ENCODE measurements around the gene TADA2B. TPM values are rescaled to one million over a fixed set of nuclear protein-coding genes. Genes with fewer than 3 reads are reported as not detected.

TADA2B gene
- total and polyA plus RNA-seq, 11 donors, result 15.3 to 40.2 (median 30.8) TPM

- Histone ChIP-seq H3K36me3 (peaks cover 0 to 95% (median 76%) of the 10 kb centered on the region in 9 donors), H3K4me1 (peaks cover 0 to 6% (median 0%) of the 10 kb centered on the region in 12 donors), H3K27ac (no peak overlapping the region), H3K4me3 (no peak overlapping the region), H3K9me3 (no peaks in the 10 kb centered on the region), H3K27me3 (no peaks in the 10 kb centered on the region)
- intact Hi-C loops (cut with DNase I), result no loop called here
- TF ChIP-seq POLR2A (IDR thresholded peaks at IDR 0.05), result no peak
- TF ChIP-seq, protein P1, sequence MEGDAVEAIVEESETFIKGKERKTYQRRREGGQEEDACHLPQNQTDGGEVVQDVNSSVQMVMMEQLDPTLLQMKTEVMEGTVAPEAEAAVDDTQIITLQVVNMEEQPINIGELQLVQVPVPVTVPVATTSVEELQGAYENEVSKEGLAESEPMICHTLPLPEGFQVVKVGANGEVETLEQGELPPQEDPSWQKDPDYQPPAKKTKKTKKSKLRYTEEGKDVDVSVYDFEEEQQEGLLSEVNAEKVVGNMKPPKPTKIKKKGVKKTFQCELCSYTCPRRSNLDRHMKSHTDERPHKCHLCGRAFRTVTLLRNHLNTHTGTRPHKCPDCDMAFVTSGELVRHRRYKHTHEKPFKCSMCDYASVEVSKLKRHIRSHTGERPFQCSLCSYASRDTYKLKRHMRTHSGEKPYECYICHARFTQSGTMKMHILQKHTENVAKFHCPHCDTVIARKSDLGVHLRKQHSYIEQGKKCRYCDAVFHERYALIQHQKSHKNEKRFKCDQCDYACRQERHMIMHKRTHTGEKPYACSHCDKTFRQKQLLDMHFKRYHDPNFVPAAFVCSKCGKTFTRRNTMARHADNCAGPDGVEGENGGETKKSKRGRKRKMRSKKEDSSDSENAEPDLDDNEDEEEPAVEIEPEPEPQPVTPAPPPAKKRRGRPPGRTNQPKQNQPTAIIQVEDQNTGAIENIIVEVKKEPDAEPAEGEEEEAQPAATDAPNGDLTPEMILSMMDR (IDR thresholded peaks at IDR 0.05), result no peak
- no peak for DNase-seq
- WGBS, 4 donors, result 93 to 97% (median 95%) methylated on average over 11 of the region's 11 CpGs
- ATAC-seq, result no peak
Observed at GRCh38 chr4:7020856-7021255, 22.3 kb upstream of the TADA2B start.

GRCh38 chr4:7021355-7021754, 21.8 kb upstream of the TADA2B start:
- H3K27ac ChIP-seq, result no peak overlapping the region
- 71 to 79% (median 76%) methylated on average over 5 of the region's 5 CpGs for WGBS, 4 donors
- no peaks in the 10 kb centered on the region for H3K9me3 ChIP-seq
- TF ChIP-seq POLR2A (IDR thresholded peaks at IDR 0.05), result no peak
- TF ChIP-seq, protein P1 (IDR thresholded peaks at IDR 0.05), result no peak
- peaks cover 0 to 6% (median 0%) of the 10 kb centered on the region in 12 donors for H3K4me1 ChIP-seq
- H3K4me3 ChIP-seq, result no peak overlapping the region
- DNase-seq (no peak), ATAC-seq (no peak)
- no peaks in the 10 kb centered on the region for H3K27me3 ChIP-seq
- intact Hi-C loops (cut with DNase I), result no loop called here
- peaks cover 0 to 95% (median 76%) of the 10 kb centered on the region in 9 donors for H3K36me3 ChIP-seq

GRCh38 chr4:7021930-7022664, 21.1 kb upstream of the TADA2B start:
- TF ChIP-seq, protein P1 (IDR thresholded peaks at IDR 0.05), result no peak
- peak in 1 of 4 donors; percentile 10 for ATAC-seq
- no peak overlapping the region for H3K4me3 ChIP-seq
- no peaks in the 10 kb centered on the region for H3K9me3 ChIP-seq
- intact Hi-C loops (cut with DNase I), result no loop called here
- no peaks in the 10 kb centered on the region for H3K27me3 ChIP-seq
- H3K36me3 ChIP-seq, result peaks cover 0 to 95% (median 71%) of the 10 kb centered on the region in 9 donors
- 82 to 89% (median 86%) methylated on average over 13 of the region's 13 CpGs for WGBS, 4 donors
- H3K4me1 ChIP-seq, result peaks cover 0 to 6% (median 0%) of the 10 kb centered on the region in 12 donors
- DNase-seq, result no peak
- H3K27ac ChIP-seq, result no peak overlapping the region

DNA sequence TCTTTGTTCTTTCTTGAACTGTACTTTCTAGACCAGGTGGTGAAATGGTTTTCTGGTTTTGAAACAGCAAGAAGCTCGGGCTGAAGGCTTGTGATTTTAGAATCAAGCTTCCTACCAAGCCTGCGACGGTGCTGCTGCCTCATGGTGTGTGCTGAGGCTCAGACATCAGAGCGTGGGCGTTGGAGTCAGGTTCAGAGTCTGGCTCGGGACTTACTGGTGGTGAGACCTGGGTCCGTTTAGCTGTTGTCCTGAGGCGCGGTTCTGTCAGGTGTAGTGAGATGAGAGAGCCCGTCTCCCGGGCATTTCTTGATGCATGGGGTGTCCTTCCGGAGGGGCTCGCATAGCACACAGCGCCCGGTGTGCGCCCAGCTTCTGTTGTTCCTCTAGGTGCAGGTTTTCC, 19.7 kb upstream of the TADA2B start:
- no peaks in the 10 kb centered on the region for H3K27me3 ChIP-seq
- DNase-seq (no peak), ATAC-seq (no peak)
- intact Hi-C loops (cut with DNase I), result no loop called here
- no peak overlapping the region for H3K4me3 ChIP-seq
- no peaks in the 10 kb centered on the region for H3K9me3 ChIP-seq
- 91 to 97% (median 95%) methylated on average over 12 to 16 of the region's 16 CpGs for WGBS, 4 donors
- H3K36me3 ChIP-seq, result peaks cover 0 to 82% (median 60%) of the 10 kb centered on the region in 9 donors
- H3K4me1 ChIP-seq, result peaks cover 0 to 1% (median 0%) of the 10 kb centered on the region in 12 donors
- TF ChIP-seq, protein P1 (IDR thresholded peaks at IDR 0.05), result no peak
- no peak for TF ChIP-seq POLR2A (IDR thresholded peaks at IDR 0.05)
- H3K27ac ChIP-seq, result no peak overlapping the region
